MG63 (cell line): ENCODE results near the gene LHX2. TPM values are rescaled to one million over a fixed set of nuclear protein-coding genes. Genes with fewer than 3 reads are reported as not detected.
"Not testable (repeated sequence)": the region's sequence is repeated elsewhere in the genome, so short reads cannot be mapped to it uniquely, and the experiment has no call there.

Experiments
- DNase-seq: peaks from one replicate; pipeline ENCODE4 v3.0.0-alpha.2; 2020
- H3K27me3 ChIP-seq: fragments of 250-450 bp; sonication (Bioruptor Pico); 2 replicates; pipeline ENCODE4 v1.5.1; 2020; ENCODE audit warnings: mild to moderate bottlenecking, moderate library complexity
- H3K36me3 ChIP-seq: fragments of 250-450 bp; sonication (Bioruptor Pico); 2 replicates; pipeline ENCODE4 v1.5.1; 2020; ENCODE audit warnings: mild to moderate bottlenecking, moderate library complexity
- H3K4me3 ChIP-seq: fragments of 250-450 bp; sonication (Bioruptor Pico); 2 replicates; pipeline ENCODE4 v1.5.1; 2020; ENCODE audit warnings: mild to moderate bottlenecking, moderate library complexity
- H3K9me3 ChIP-seq: fragments of 250-450 bp; sonication (Bioruptor Pico); 2 replicates; pipeline ENCODE4 v1.5.1; 2020; ENCODE audit warnings: mild to moderate bottlenecking, moderate library complexity
- total RNA-seq: library from RNA; depleted of rRNA; stranded (reverse); fragments of >200 nt; shearing (Covaris generic); gene quantifications from 2 replicates; pipeline ENCODE4 v1.2.3, GENCODE V29; 2014; ENCODE audit warnings: low replicate concordance; rRNA removed

Gene LHX2
- total RNA-seq = 0.49 and 0.74 TPM in 2 replicates

- H3K36me3 ChIP-seq = no peaks in the 10 kb centered on the region
- peak; percentile 94 for DNase-seq
- peaks cover 28% of the 10 kb centered on the region for H3K27me3 ChIP-seq
- peak within 1 kb of the TSS; percentile 74 for H3K4me3 ChIP-seq
- no peaks in the 10 kb centered on the region for H3K9me3 ChIP-seq
Measured at GRCh38 chr9:124011460-124012301, at the start of gene LHX2. LHX2 (plus strand) TSS chr9:124011768; CDS start chr9:124012349, 581 bp downstream.

DNA sequence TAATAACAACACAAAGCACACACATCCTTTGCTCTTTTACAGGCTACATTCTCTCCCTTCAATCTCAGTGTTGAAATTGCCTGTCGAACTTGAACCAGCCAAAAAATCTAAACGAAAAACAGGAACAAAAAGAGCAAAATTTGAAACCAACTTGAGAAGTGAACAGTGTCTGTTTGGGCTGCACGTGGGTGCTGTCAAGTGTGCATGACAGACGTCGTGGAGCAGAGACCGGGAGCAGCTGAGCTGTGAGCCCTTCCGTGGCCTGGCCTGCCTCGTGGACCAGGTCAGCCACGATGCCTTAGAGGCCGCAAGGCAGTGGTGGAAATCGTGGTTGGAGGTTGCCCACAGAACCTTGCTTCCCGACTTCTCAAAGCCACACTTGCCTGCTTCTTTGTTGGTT lies 46.8 kb upstream of the LHX2 start:
- Histone ChIP-seq H3K4me3 (no peak overlapping the region), H3K36me3 (no peaks in the 10 kb centered on the region), H3K9me3 (no peaks in the 10 kb centered on the region), H3K27me3 (no peaks in the 10 kb centered on the region)
- DNase-seq = no peak

- Histone ChIP-seq H3K9me3 (no peaks in the 10 kb centered on the region), H3K4me3 (no peak overlapping the region), H3K27me3 (no peaks in the 10 kb centered on the region), H3K36me3 (no peaks in the 10 kb centered on the region)
- no peak for DNase-seq
Measured at GRCh38 chr9:123965801-123966686, 45.5 kb upstream of the LHX2 start.

DNA sequence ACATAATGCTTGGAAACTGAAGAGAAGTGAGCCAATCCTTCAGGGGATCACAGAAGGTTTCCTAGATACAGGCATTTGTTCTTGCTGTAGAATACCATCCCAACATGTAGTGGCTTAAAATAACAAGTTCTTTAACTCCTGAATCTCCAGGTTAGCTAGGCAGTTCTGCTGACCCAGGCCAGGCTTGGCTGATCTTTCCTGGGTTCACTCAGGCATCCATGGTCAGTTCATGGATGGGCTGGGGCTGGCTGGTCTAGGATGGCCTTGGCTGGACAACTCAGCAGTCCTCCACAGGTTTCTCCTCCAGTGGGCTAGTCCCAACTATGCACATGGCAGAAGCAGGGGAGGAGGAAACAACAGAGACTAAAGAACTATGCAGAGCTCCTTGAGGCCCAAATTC lies 44.2 kb upstream of the LHX2 start:
- no peaks in the 10 kb centered on the region for H3K27me3 ChIP-seq
- no peaks in the 10 kb centered on the region for H3K9me3 ChIP-seq
- DNase-seq = no peak
- no peak overlapping the region for H3K4me3 ChIP-seq
- no peaks in the 10 kb centered on the region for H3K36me3 ChIP-seq

- H3K4me3 ChIP-seq = no peak overlapping the region
- peaks cover 3% of the 10 kb centered on the region; the same call in 1 of the 2 replicates for H3K9me3 ChIP-seq
- no peak for DNase-seq
- no peaks in the 10 kb centered on the region for H3K27me3 ChIP-seq
- no peaks in the 10 kb centered on the region for H3K36me3 ChIP-seq
Measured at GRCh38 chr9:123972618-123973017, 39.0 kb upstream of the LHX2 start.

GRCh38 chr9:123973590-123974223 lies 37.9 kb upstream of the LHX2 start:
- DNase-seq = no peak
- H3K27me3 ChIP-seq = no peaks in the 10 kb centered on the region

GRCh38 chr9:123974471-123974870 lies 37.1 kb upstream of the LHX2 start:
- H3K27me3 ChIP-seq = peaks cover 3% of the 10 kb centered on the region; the same call in 1 of the 2 replicates
- no peaks in the 10 kb centered on the region for H3K36me3 ChIP-seq
- DNase-seq = no peak
- H3K4me3 ChIP-seq = no peak overlapping the region
- H3K9me3 ChIP-seq = peaks cover 3% of the 10 kb centered on the region; the same call in 1 of the 2 replicates

More at GRCh38 chr9:123973590-123974223, 37.9 kb upstream of the LHX2 start:
- no peak overlapping the region for H3K4me3 ChIP-seq
- no peaks in the 10 kb centered on the region for H3K36me3 ChIP-seq
- H3K9me3 ChIP-seq = peaks cover 3% of the 10 kb centered on the region; the same call in 1 of the 2 replicates

- no peak for DNase-seq
- Histone ChIP-seq H3K4me3 (no peak overlapping the region), H3K9me3 (peaks cover 3% of the 10 kb centered on the region; the same call in 1 of the 2 replicates), H3K27me3 (peaks cover 3% of the 10 kb centered on the region; the same call in 1 of the 2 replicates), H3K36me3 (no peaks in the 10 kb centered on the region)
Measured at GRCh38 chr9:123975871-123976270, 35.7 kb upstream of the LHX2 start.

GRCh38 chr9:123976579-123976978 lies 35.0 kb upstream of the LHX2 start:
- not testable (repeated sequence) for H3K4me3 ChIP-seq, H3K36me3 ChIP-seq, DNase-seq, H3K27me3 ChIP-seq, H3K9me3 ChIP-seq

- no peaks in the 10 kb centered on the region for H3K9me3 ChIP-seq
- no peak overlapping the region for H3K4me3 ChIP-seq
- H3K27me3 ChIP-seq = peaks cover 3% of the 10 kb centered on the region
- no peak for DNase-seq
- no peaks in the 10 kb centered on the region for H3K36me3 ChIP-seq
Measured at GRCh38 chr9:123978981-123979380, 32.6 kb upstream of the LHX2 start.

GRCh38 chr9:123982535-123982934 lies 29.0 kb upstream of the LHX2 start:
- no peak for DNase-seq
- H3K9me3 ChIP-seq = no peaks in the 10 kb centered on the region
- H3K36me3 ChIP-seq = no peaks in the 10 kb centered on the region
- H3K4me3 ChIP-seq = no peak overlapping the region
- peaks cover 3% of the 10 kb centered on the region for H3K27me3 ChIP-seq

DNA sequence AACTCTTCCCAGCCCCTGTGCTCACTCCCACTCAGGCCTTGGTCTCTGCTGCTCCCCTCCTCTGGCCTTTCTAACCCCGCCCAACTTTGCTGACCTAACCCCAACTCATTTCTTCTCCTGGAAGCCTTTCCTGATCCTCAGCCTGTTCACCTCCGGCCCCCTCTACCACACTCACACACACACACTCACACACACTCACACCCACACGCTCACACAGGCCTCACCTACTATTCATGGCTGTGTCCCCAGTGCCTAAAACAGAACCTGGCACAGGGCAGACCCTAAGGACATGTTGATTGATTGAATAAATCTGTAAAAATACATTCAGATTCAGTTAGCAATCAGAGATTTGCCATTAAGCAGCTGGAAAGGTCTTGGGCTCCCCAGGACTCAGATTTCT lies 28.5 kb upstream of the LHX2 start:
- DNase-seq = no peak
- H3K4me3 ChIP-seq = no peak overlapping the region
- no peaks in the 10 kb centered on the region for H3K9me3 ChIP-seq
- peaks cover 3% of the 10 kb centered on the region for H3K27me3 ChIP-seq
- no peaks in the 10 kb centered on the region for H3K36me3 ChIP-seq

DNA sequence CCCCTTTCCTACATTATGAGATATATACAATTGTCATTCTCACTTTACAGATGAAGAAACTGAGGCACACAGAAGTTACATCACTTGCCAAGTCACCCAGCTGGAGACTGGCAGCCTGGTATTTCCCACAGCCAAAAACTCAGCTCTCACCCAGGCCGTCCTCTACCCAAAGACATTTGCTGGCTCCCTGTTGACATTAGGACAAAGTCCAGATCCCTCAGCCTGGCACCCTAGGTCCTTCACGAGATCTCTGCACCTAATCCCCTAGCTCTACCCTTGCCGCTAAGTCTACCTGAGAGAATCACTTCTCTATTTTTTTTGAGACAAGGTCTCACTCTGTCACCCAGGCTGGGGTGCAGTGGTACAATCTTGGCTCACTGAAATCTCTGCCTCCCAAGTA lies 26.8 kb upstream of the LHX2 start:
- DNase-seq = no peak

DNA sequence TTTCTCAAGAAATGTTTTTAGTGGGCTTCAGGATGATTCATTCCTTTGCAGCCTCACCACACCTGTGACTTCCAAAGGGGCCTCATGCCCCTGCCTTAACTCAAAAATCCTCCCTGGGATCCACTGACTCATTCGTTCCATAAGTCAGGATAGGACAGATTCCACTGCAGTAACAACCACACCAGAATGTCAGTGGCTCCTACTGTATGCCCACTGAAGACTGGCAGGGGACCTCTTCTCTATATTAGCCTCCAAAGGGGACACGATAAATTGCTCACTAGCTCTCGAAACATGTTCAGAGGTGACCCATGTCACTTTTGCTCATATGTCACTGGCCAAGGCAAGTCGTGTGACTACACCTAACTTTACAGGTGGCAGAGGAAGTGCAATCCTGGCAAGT lies 25.7 kb upstream of the LHX2 start:
- no peaks in the 10 kb centered on the region for H3K36me3 ChIP-seq
- no peaks in the 10 kb centered on the region; the same call in 1 of the 2 replicates for H3K27me3 ChIP-seq
- no peaks in the 10 kb centered on the region for H3K9me3 ChIP-seq
- no peak overlapping the region for H3K4me3 ChIP-seq
- DNase-seq = no peak

More for the DNA sequence above, 26.8 kb upstream of the LHX2 start:
- Histone ChIP-seq H3K4me3 (no peak overlapping the region), H3K27me3 (no peaks in the 10 kb centered on the region; the same call in 1 of the 2 replicates), H3K9me3 (no peaks in the 10 kb centered on the region), H3K36me3 (no peaks in the 10 kb centered on the region)

GRCh38 chr9:123990427-123990826 lies 21.1 kb upstream of the LHX2 start:
- Histone ChIP-seq H3K4me3 (no peak overlapping the region), H3K9me3 (no peaks in the 10 kb centered on the region), H3K36me3 (no peaks in the 10 kb centered on the region), H3K27me3 (peaks cover 5% of the 10 kb centered on the region)
- no peak for DNase-seq

DNA sequence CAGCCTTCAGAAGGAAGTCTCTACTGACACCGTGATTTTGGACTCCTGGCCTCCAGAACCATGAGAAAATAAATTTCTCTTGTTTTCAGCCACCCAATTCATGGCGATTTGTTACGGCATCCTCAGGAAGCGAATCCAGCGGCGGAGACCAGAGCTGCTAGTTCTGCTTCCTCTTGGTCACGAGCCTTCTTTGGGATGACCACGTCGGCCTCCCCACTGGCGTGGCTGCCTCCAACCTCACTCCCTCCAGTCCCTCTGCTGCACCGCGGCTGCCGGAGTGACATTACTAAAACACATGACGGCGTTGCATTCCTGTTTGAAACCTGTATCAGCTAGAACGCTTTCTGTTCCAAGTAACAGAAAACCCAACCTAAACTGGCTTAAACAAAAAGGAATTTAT lies 18.9 kb upstream of the LHX2 start:
- H3K27me3 ChIP-seq = peaks cover 12% of the 10 kb centered on the region
- H3K36me3 ChIP-seq, H3K4me3 ChIP-seq, DNase-seq, H3K9me3 ChIP-seq: not testable (repeated sequence)
